HUDEP-2 (cell line): ENCODE data around the gene GTF2F1.
"Not testable (repeated sequence)": the region's sequence is repeated elsewhere in the genome, so short reads cannot be mapped to it uniquely, and the experiment has no call there.

Source experiments
- DNase-seq, 76 experiments: peaks; one replicate each; lab custom pipeline; 2025; ENCODE audit not compliant: unreplicated experiment in 76 of 76; lab: John Stamatoyannopoulos, UW

GTF2F1 gene

DNA sequence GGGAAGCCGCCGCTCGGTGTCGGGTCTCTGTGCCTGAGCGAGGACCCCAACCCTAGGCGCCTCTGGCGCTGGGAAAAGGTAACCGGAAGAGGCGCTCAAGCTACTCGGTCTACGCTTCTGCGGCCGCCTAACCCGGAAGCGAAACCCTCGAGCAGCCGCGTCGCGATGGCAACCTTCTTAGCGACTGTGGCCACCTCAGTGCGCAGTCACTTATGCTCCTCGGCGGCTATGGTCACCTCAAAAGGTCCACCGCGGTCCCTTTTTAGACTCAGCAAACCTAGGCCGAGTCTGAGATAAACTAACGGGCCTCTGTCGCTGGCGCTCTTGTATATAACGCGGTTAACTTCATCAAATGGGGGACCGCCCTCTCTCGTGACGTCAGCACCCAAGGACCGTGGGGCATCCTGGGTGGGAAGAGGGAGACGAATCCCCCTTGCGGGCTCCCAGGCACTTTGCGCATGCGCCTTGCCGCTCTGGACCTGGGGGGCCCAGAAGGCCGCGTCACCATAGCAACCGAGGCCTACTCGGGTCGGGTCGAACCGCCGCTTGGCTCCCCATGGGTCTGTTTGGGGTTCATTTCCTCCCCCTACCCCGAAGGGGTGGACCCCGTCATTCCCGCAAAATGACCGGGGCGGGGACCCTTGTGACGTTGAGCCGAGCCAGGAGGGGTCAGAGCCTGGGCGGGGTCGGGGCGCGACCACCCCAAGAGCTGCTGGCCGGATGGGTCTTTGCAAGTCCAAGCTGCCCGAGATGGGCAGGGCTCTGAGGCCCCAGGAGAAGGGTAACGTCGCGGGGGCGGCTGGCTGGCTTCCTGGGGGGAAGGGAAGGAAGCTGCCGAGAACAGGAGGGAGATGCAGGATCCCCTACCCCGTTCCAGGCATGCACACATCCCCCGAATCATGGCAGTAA, at the start of gene GTF2F1:
GTF2F1 (minus strand) TSS at position 91 of the 909 bp plus-strand sequence. CDS start 169 bp downstream, outside the sequence.
- DNase-seq, result peak in 75 of 76 experiments; percentile 71 to 98 (median 90)

- no peak for DNase-seq
These were observed 49.2 kb upstream of the GTF2F1 start for GRCh38 chr19:6442087-6442688.

- DNase-seq, result no peak
These were observed 47.9 kb upstream of the GTF2F1 start for GRCh38 chr19:6440905-6441304.

- DNase-seq, result no peak
These were observed 46.8 kb upstream of the GTF2F1 start for GRCh38 chr19:6439743-6440142.

- DNase-seq, result no peak
These were observed 40.7 kb upstream of the GTF2F1 start, which contains the start of gene SLC25A41 for GRCh38 chr19:6433663-6434062. SLC25A41 (minus strand) TSS chr19:6433763; CDS start chr19:6433693, 70 bp downstream.

GRCh38 chr19:6433165-6433564, 40.2 kb upstream of the GTF2F1 start:
- no peak for DNase-seq

- DNase-seq, result no peak
These were observed 38.9 kb upstream of the GTF2F1 start for GRCh38 chr19:6431891-6432290.

- no peak for DNase-seq
These were observed 36.7 kb upstream of the GTF2F1 start for GRCh38 chr19:6429419-6430221.

DNA sequence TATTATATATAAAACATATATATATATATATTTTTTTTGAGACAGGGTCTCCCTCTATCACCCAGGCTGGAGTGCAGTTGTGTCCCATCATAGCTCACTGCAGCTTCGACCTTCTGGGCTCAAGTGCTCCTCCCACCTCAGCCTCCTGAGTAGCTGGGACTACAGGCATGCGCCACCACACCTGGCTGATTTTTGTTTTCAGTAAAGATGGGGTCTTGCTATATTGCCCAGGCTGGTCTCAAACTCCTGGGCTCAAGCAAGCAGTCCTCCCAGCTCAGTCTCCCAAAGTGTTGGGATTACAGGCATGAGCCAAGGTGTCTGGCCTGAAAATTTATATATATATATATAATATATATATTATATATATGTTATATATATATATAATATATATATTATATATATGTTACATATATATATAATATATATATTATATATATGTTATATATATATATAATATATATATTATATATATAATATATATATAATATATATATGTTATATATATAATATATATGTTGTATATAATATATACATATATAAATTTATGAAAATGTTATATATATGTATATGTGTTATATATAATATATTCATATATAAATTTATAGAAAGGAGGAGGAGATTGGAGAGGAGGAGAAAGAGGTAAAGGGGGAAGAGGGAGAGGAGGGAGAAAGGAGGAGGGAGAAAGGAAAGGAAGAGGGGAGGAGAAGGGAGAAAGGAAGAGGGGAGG, 35.9 kb upstream of the GTF2F1 start:
- not testable (repeated sequence) for DNase-seq

- no peak for DNase-seq
These were observed 34.2 kb upstream of the GTF2F1 start for GRCh38 chr19:6427131-6427530.

- DNase-seq, result peak in 71 of 76 experiments; percentile 19 to 96 (median 59)
These were observed 33.0 kb upstream of the GTF2F1 start for GRCh38 chr19:6425732-6426620.

GRCh38 chr19:6424939-6425731, 32.2 kb upstream of the GTF2F1 start:
- DNase-seq, result peak; percentile 82 to 100 (median 100)

DNA sequence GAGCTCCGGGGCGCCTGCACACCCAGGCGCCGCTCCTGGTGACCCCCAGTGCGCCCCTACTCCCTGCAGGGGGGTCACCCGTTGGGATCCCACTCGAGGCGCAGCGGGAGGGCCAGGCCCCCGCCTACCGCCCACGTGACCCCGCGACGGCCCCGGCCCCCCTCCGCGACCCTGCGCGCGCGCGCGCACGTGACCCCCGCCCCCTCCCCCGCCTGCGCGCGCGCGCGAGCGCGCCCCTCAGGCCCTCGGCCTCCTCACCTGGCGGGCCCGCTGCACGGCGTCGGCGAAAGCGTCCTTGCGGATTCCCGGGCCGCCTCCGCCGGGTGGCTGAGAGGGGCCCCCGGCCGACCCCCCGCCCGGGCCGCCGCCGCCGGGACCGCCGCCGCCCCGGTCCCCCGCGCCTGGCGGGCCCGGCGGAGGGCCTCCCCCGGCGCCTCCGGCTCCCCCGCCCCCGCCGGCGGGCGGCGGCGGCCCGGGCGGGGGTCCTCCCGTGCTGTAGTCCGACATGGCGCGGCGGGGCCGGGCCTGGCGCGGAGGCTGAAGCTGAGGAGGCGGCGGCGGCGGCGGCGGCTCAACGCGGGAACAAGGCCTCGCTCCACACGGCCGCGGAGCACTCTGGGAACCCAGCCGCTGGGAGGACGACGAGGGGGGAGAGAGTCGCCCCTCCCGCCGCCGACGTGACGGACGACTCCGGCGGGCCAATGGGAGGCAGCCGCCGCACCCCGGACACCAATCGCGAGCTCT, 31.4 kb upstream of the GTF2F1 start, which contains the start of gene KHSRP:
KHSRP (minus strand) TSS at position 617 of the 744 bp plus-strand sequence; CDS start at position 507, 110 bp downstream.
- peak in 10 of 76 experiments; percentile 12 to 39 (median 24) for DNase-seq

GRCh38 chr19:6423499-6424194, 30.7 kb upstream of the GTF2F1 start:
- peak in 64 of 76 experiments; percentile 20 to 71 (median 51) for DNase-seq

DNA sequence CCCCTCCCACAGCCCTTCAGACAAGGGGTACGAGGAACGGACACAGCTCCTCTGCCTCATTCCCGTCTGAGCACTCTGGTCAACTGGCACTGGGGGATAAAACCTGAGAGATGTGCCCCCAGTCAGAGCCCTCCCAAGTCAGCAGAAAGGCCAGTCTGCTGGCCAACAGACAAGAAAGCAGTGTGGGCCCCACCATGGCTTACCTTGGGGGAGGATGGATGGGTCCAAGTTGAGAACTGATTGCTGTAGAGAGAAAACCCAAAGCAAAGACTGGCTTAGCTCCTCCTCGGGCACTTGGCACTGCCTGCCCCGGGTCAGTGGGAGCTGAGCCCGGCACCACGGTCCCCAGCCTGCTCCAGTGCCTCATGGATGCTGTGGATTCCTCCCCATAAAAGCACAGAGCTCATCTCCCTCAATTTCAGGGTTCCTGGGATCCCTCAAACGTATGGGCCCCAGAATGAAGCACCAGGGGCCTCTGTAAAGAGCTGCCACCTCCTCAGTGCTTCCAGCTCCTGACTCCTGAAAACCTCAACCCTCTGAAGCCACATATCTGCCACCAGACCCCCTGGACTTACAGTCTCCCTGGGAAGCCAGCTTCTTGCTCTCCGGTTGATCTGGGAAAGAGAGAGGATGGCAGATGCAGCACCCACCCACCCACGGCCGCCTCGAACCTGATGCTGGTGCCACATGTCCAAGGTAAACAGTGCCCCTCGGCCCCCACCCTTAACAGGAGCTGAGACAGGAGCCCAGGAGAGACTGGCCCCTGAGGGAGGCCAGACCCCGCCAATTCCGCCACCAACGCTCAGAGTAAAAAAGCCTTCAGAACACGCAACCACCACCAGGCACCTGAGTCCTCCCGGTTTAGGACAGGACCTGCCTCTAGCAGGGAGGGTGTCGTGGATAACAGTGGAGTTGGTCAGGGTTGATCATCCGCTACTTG, 28.4 kb upstream of the GTF2F1 start:
- no peak for DNase-seq

DNA sequence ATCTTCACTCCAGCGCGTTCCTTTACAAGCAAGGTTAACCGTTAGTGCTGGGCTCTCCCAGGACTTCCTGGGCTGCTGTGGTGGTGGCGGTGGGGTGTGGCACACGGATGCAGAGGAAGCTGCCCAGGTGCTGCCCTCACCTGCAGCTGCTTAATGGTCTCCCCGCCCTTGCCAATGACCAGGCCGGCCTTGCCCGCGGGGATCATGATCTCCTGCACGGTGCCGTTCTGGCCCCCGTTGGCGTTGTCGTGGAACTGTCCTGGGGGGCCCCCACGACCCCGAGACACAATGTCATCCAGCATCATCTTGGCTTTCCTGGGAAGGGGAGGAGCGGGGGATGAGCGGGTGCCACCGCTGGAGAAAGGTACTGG, 25.6 kb upstream of the GTF2F1 start:
- DNase-seq, result no peak
